Prostate gland (tissue), 2 donors: ENCODE data around the gene TRIM34. TPM values are rescaled to one million over a fixed set of nuclear protein-coding genes. Genes with fewer than 3 reads are reported as not detected.
A peak's percentile ranks its signal among the peaks of the same experiment; 100 is the strongest.
"Not testable (repeated sequence)": the region's sequence is repeated elsewhere in the genome, so short reads cannot be mapped to it uniquely, and the experiment has no call there.

Experiments
- DNase-seq: peaks from one replicate; pipeline ENCODE4 v3.0.0-alpha.2; 2019; ENCODE audit warnings: low spot score
- H3K27ac ChIP-seq, 2 donors: fragments of 200-600 bp; sonication (generic); 2 replicates each; pipeline ENCODE4 v1.5.1; 2017 to 2019
- H3K27me3 ChIP-seq: fragments of 200-600 bp; sonication (generic); replicated peaks from 2 replicates; pipeline ENCODE4 v1.5.1; 2019; ENCODE audit not compliant: insufficient read depth
- H3K36me3 ChIP-seq, 2 donors: fragments of 200-600 bp; sonication (generic); 1 replicate in 1 of 2; 2 replicates in 1 of 2; pipeline versions ENCODE4 v1.5.1 to v1.8.1; 2017 to 2019
- H3K4me1 ChIP-seq: fragments of 200-600 bp; sonication (generic); replicated peaks from 2 replicates; pipeline ENCODE4 v1.5.1; 2019
- H3K4me3 ChIP-seq, 2 donors: fragments of 200-600 bp; sonication (generic); 2 replicates each; pipeline ENCODE4 v1.5.1; 2017 to 2019
- H3K9me3 ChIP-seq: fragments of 200-600 bp; sonication (generic); 2 replicates; pipeline ENCODE4 v1.5.1; 2017
- CTCF ChIP-seq, 4 experiments: fragments of 200-600 bp in 2 of 4; fragments of 450-650 bp in 2 of 4; sonication (generic) in 2 of 4; IDR thresholded peaks; 1 replicate in 3 of 4; 2 replicates in 1 of 4; pipeline ENCODE4 v1.5.1; 2016 to 2019; ENCODE audit warnings: antibody characterized with exemption in 4 of 4, mild to moderate bottlenecking in 2 of 4, moderate library complexity in 2 of 4
- POLR2A ChIP-seq: fragments of 450-650 bp; IDR thresholded peaks from one replicate; pipeline ENCODE4 v1.6.1; 2016; ENCODE audit warnings: antibody characterized with exemption, mild to moderate bottlenecking
- POLR2AphosphoS5 ChIP-seq: sonication (generic); formaldehyde crosslinking; IDR thresholded peaks from one replicate; pipeline ENCODE4 v1.6.1; 2017; ENCODE audit warnings: antibody characterized with exemption
- WGBS: methylation state at CpG from one replicate; pipeline ENCODE4 v1.1.5; 2018; 5-methylcytosine and 5-hydroxymethylcytosine counted together
- intact Hi-C: fragments of 100-400 bp; cut with DNase I; formaldehyde crosslinking; loops from one replicate; pipeline ENCODE4 v1.14.2; 2022
- total RNA-seq, 2 donors: library from RNA; depleted of rRNA; stranded (reverse); fragments of >200 nt; gene quantifications; one replicate each; pipeline ENCODE4 v1.1.0, GENCODE V29; 2016

The TRIM34 gene
- total RNA-seq, 2 donors from 2014 or later: 10.3 to 15.5 TPM

DNA sequence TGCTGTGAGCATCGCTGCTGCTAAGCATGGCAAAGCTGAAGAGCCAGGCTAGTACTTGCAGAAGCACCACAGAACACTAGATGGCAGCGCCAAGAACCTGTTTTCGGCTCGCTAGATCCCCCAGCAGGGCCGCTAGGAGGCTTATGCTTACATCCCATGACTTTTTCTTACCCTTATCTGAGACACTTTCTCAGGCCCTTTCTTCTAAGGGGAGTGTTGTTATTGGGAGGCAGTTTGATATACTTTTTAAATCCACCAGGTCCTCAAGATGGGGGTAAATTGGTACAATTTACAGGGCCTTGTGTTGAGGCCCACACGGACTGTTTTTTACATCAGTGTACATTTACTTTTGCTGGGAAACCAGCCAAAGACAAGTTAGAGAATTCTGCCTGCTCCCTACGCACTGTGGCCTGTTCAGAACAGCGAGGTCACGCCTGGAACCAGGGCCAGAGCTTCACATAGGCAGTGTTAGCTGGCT is 24.4 kb upstream of the TRIM34 start:
- Histone ChIP-seq H3K27me3 (no peaks in the 10 kb centered on the region), H3K4me3 (no peak overlapping the region), H3K27ac (peak overlapping the region; percentile 32 to 45), H3K4me1 (no peaks in the 10 kb centered on the region), H3K36me3 (no peaks in the 10 kb centered on the region), H3K9me3 (no peaks in the 10 kb centered on the region)
- WGBS: 24% methylated on average over 9 of the region's 9 CpGs
- DNase-seq: peak; percentile 64
- intact Hi-C loops: no loop called here
- TF ChIP-seq CTCF (IDR thresholded peaks at IDR 0.05) (peak; percentile 12 to 82 (median 62)), POLR2AphosphoS5 (peak; percentile 50), POLR2A (no peak)

DNA sequence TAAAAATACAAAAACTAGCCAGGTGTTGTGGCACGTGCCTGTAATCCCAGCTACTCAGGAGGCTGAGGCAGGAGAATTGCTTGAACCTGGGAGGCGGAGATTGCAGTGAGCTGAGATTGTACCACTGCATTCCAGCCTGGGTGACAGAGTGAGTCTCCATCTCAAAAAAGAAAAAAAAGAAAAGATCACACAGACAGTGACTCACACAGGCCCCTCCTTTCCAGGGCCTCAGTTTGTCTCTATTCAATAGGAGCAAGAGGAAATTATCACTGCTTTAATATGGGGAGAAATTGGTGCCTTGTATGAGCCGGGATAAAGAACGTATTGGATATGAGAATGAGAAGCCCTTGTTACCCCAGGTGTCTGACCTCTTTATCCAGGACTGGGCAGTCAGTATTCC is 22.0 kb upstream of the TRIM34 start:
- WGBS: 94% methylated on average over 4 of the region's 4 CpGs

DNA sequence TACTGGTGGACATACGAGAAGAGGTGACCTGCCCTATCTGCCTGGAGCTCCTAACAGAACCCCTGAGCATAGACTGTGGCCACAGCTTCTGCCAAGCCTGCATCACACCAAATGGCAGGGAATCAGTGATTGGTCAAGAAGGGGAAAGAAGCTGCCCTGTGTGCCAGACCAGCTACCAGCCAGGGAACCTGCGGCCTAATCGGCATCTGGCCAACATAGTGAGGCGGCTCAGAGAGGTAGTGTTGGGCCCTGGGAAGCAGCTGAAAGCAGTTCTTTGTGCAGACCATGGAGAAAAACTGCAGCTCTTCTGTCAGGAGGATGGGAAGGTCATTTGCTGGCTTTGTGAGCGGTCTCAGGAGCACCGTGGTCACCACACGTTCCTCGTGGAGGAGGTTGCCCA is 21.5 kb upstream of the TRIM34 start:
- TF ChIP-seq POLR2A (no peak), CTCF (IDR thresholded peaks at IDR 0.05) (no peak), POLR2AphosphoS5 (no peak)
- Histone ChIP-seq H3K27ac (no peak overlapping the region), H3K9me3 (no peaks in the 10 kb centered on the region), H3K4me1 (no peaks in the 10 kb centered on the region), H3K36me3 (no peaks in the 10 kb centered on the region), H3K4me3 (no peak overlapping the region), H3K27me3 (no peaks in the 10 kb centered on the region)
- 74% methylated on average over 8 of the region's 8 CpGs for WGBS
- DNase-seq: no peak
- intact Hi-C loops: no loop called here

More for the DNA sequence above, 22.0 kb upstream of the TRIM34 start:
- H3K36me3 ChIP-seq, H3K4me3 ChIP-seq, intact Hi-C loops, H3K27ac ChIP-seq, H3K27me3 ChIP-seq, H3K4me1 ChIP-seq, DNase-seq, H3K9me3 ChIP-seq: not testable (repeated sequence)

DNA sequence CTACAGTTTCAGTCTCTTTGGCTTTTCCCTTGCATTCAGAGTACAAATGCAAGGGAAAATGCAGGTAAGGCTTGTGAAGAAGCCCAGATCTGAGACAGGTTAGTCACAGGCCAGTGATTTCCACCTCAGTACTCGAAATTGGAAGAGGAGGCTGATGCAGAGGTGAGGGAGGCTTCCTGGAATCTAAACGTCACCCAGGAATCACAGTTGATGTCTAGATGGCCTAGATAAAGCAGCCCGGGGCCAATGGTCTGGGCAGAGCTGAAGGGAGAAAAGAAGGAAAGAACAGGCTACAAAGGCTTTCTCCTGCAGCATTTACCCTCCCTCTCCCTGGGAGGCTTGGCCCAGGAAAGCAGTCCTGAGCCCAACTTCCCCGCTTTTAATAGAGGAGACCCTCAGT is 19.9 kb upstream of the TRIM34 start:
- Histone ChIP-seq H3K4me1 (no peaks in the 10 kb centered on the region), H3K9me3 (no peaks in the 10 kb centered on the region), H3K27ac (no peak overlapping the region), H3K4me3 (no peak overlapping the region), H3K36me3 (no peaks in the 10 kb centered on the region), H3K27me3 (no peaks in the 10 kb centered on the region)
- no peak for DNase-seq
- 74% methylated on average over 4 of the region's 4 CpGs for WGBS
- TF ChIP-seq POLR2A: no peak
- TF ChIP-seq CTCF (IDR thresholded peaks at IDR 0.05): no peak
- TF ChIP-seq POLR2AphosphoS5: no peak
- intact Hi-C loops: no loop called here

DNA sequence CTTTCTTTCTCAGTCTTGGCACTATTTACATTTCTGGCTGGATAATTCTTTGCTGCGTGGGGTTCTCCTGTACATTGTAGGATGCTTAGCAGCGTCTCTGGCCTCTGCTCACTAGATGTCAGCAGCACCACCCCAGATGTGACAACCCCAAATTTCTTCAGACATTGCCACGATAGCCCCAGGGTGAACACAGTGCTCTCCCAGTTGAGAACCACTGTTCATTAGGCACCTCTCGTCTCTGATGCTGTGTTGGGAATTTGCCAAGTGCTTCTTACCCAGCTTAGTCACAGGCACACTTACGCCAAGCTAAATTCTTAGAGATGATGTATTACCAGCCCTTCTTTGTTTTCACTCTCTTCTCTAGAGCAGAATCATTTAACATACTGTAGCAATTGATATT is 19.0 kb upstream of the TRIM34 start:
- no peak for DNase-seq

More for the DNA sequence above, 19.0 kb upstream of the TRIM34 start:
- intact Hi-C loops: no loop called here
- no peak overlapping the region for H3K4me3 ChIP-seq
- WGBS: 70% methylated on average over 5 of the region's 5 CpGs
- no peak for TF ChIP-seq POLR2A
- no peak for TF ChIP-seq POLR2AphosphoS5
- TF ChIP-seq CTCF (IDR thresholded peaks at IDR 0.05): no peak
- H3K27me3 ChIP-seq: no peaks in the 10 kb centered on the region
- no peak overlapping the region for H3K27ac ChIP-seq
- no peaks in the 10 kb centered on the region for H3K36me3 ChIP-seq
- no peaks in the 10 kb centered on the region for H3K4me1 ChIP-seq
- H3K9me3 ChIP-seq: no peaks in the 10 kb centered on the region
